Posterior cingulate gyrus (tissue), 11 donors: ENCODE data around the gene AMOTL1.
A peak's percentile ranks its signal among the peaks of the same experiment; 100 is the strongest.

Experiments used
- DNase-seq, 10 donors: peaks; one replicate each; pipeline versions ENCODE4 v3.0.0 to v3.0.0-alpha.2; 2020 to 2021; ENCODE audit warnings: mixed read lengths in 3 of 10
- intact Hi-C: fragments of 100-400 bp; cut with DNase I; formaldehyde crosslinking; loops from one replicate; pipeline ENCODE4 v1.15.1; 2023

AMOTL1 gene

GRCh38 chr11:94768602-94769541 lies 716 bp downstream of the AMOTL1 start:
- intact Hi-C loops, result no loop called here
- DNase-seq, result peak in 6 of 10 donors; percentile 10 to 87 (median 52)

DNA sequence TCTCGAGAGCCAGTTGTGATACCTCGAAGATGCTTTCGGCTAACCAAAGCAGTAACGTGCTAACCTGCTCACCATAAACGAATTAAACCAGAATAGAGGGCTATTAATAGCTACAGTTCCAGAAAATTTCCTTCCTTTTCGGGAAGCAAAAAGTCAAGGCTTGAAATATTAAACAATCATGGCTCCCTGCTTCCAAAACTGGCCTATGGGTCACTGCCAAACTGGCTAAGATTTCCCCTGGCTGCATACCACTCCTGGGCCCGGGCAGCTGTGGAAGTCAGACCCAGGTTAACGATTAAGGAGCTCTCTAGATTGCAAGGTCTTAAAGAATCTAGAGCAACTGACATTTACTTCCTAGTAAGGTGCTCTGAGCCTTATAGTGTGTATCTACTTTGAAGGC lies 1.7 kb downstream of the AMOTL1 start:
- intact Hi-C loops, result no loop called here

DNA sequence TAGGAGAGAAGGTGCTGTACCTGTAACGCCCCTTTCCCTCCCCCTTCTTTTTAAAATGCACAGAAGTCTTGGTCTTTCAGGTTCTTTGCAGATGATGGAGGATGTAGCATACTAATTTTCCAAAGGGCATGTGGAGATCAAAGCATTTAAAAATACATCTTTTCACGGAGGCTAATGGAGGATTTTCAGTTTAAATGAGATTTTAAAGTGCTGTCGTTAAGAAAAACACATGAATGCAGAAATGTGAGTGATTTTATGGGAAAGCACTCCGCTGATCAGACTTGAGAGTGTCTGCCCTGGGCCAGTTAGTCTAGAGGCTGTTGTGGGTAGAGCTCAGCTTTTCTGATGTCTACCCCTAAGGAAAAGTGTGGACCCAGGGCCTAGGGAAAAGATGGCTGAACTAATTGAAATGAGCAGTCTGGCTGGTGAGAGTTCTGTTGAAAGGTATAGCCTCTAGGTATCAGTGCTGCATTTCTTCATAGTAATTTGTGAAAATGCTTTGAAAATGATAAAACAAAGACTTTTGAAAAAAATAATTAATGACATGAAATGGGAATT lies 2.5 kb downstream of the AMOTL1 start:
- DNase-seq, result no peak
- intact Hi-C loops, result no loop called here

More for the DNA sequence above, 1.7 kb downstream of the AMOTL1 start:
- DNase-seq, result no peak

DNA sequence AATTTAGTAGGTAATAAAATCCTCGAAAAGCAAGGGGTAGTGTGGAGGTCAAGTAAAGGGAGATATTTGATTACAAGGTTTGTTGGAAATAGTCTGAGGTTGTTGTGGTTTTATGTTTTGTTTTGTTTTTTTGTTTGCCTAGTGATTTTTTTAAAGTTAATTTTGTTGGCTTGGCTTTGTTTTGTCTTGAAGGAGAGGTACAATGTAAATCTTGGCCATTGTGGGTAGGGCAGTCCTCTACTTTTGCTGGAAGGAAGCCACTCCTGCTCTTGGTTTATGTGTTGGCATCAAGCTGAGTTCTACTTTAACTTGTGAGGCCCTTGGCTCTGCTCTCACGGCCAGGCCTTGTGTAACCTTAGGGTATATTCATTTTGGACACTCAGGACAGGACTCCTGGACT lies 3.2 kb downstream of the AMOTL1 start:
- intact Hi-C loops, result no loop called here
- DNase-seq, result no peak

- no peak for DNase-seq
- intact Hi-C loops, result no loop called here
Measured at GRCh38 chr11:94771951-94772350, 3.8 kb downstream of the AMOTL1 start.

DNA sequence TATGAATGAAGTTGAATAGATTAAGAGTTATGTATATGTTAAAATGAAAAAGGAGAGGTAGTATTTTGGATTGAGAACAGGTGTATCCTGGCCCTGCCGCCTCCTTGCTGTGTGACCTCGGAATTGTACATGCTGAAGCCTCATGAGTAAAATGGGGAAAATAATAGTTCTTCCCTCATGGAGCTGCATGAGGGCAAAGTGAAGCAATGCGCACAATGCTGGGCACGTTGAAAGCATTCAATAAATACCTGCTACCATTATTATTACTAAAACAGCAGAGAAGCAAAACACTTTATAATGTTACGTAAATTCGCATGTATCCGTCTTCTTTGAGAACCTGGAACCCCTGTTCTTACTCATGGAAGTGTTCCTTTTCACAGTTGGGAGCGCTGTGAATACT lies 5.7 kb downstream of the AMOTL1 start:
- intact Hi-C loops, result no loop called here
- no peak for DNase-seq

DNA sequence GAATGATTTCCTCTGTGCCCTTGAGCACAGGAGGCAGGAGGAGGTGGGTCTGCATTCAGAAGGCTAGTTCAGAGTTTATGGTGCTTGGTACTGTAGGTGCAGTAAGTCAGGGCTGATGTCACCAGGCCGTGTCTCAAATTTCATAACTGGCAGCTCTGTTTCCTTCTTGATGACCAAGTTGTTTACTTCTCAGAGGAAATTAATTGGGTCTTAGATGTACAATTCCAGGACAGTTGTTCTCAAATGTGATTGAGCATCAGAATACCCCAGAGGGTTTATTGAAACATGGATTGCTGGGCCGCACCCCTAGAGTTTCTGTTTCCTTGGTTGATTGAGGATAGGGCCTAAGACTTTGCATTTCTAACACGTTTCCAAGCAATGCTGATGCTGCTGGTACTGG lies 6.2 kb downstream of the AMOTL1 start:
- DNase-seq, result no peak
- intact Hi-C loops, result no loop called here

DNA sequence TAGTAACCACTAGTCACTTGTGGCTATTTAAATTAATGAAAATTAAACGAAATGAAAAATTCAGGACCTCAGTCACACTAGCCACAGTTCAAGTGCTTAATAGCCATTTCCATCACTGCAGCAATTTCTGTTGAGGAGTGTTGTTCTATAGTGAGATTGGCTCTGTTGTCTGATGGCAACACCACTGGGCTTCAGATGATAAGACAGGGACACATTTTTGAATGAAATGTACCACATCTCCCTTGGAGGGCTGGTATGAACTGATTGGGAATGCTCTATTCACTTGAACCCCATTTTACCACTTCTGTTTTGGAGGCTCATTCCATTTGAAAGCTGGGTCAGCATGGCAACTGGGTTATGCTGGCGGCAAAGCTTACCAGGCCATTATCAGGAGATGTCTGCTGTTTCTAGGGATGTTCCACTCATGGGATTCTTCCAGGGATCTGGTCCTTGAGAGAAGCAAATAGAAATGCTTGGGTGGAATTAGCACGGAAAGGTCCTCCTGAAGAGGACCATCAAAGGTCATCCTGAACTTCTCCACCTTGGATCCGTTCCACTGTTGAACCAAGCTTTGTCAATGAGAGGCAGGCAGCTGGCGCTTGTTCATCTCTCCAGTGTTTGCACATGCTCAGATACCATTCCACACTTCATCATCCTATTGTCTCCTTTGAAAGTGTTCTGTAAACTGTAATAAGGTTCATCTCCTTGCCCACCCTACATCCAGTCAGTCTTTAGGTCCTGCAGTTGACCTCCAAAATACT lies 7.6 kb downstream of the AMOTL1 start:
- intact Hi-C loops, result no loop called here
- no peak for DNase-seq

GRCh38 chr11:94776351-94777321 lies 8.5 kb downstream of the AMOTL1 start:
- DNase-seq, result no peak
- intact Hi-C loops, result no loop called here

- DNase-seq, result no peak
- intact Hi-C loops, result loop anchor here (10.0 kb wide), 1 partner anchor 114 kb away; no protein-coding TSS in a partner anchor
Measured at GRCh38 chr11:94780432-94780831, 12.3 kb downstream of the AMOTL1 start.

DNA sequence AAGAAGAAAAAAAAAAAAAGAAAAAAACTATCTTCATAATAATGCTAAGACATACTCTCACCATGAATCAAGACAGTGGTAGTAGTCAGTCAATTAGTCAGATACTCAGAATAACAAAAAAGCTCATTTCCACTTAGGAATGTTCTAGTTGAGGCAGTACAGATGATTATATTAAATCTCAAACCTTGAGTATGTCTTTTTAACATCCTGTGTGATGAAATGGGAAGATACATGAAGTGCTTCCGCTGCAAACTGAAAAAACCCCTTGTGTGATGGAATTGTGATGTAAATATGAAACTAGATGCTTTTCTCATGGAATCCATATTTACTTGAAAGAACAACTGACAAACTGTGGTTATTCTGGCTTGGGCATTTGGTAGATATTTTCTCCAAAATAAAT lies 13.7 kb downstream of the AMOTL1 start:
- no peak for DNase-seq
- intact Hi-C loops, result loop anchor here (10.0 kb wide), 1 partner anchor 113 kb away; no protein-coding TSS in a partner anchor

DNA sequence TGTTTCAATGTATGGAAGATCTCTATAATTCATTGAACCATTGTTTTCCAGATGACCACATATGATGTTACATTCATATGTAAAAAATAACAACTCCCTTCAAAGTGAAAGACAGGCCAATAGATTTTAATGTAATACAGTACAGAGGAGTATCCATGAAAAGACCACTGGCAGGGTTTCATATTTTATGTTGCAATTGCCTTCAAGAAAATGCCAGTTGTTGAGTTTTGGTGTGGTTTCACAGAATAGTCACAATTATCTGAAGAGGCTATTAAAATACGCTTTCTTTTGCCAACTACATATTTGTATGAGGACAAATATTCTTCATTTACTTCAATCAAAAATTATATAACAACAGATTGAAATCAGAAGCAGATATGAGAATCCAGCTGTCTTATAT lies 14.3 kb downstream of the AMOTL1 start:
- intact Hi-C loops, result loop anchor here (10.0 kb wide), 1 partner anchor 112 kb away; no protein-coding TSS in a partner anchor
- no peak for DNase-seq

- intact Hi-C loops, result loop anchor here (10.0 kb wide), 1 partner anchor 110 kb away; no protein-coding TSS in a partner anchor
- no peak for DNase-seq
Measured at GRCh38 chr11:94784884-94785283, 16.7 kb downstream of the AMOTL1 start.

DNA sequence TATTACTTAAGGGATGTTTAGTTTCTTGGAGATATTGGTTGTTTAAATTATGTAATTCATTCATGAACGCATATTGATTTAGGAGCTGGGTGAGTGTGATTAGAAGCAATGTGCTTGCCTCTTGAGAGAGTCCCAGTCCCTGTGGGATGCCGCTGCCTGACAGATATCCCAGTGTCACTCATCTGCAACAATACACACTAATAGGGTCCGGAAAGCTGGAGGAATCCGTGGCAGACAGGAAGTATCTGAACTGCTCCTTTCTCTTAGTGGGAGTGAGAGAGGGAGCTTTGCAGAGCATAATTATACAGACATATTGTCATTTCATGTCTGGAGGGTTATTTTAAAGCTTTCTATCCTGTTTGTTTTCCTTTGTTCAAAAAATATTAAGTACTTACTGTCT lies 17.4 kb downstream of the AMOTL1 start:
- no peak for DNase-seq
- intact Hi-C loops, result loop anchor here (10.0 kb wide), 1 partner anchor 109 kb away; no protein-coding TSS in a partner anchor

DNA sequence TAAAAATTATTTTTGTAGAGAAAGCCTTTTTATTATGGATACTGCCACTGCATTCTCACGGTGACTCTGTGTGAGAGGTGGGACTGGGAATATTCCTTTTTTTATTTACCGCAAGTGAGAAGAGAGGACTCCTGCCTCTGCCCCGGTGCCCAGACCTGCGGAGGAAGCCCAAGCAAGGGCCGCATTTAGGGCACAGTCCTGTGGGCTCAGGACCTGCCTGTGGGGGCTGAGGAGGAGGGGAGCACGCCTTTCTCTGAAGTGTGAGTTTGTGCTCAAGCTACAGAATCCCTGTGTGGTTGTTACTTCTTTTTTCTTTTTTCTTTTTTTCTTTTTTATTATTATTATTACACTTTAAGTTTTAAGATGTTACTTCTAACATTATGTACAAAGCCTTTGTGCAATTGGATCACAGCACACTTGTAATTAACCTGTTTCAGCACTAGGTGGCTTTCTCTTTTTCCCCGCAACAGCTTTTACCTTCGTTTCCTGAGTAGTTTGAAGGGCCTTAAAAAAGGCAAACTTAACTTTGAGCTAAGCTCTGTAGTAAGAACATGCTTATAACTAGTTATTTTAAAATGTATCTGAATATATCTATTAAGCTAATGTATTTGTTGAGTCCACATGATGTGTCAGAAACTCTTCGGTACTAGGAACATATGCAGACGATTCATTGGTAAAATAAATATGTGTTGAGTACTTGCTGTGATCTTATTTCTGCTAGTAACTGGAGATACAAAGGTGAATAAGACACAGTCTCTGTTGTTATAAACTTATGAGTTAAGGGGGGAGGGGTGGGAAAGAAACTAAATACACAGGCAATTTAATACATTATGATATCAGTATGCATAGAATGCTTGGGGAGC lies 18.3 kb downstream of the AMOTL1 start:
- DNase-seq, result peak in 1 of 10 donors; percentile 72
- intact Hi-C loops, result loop anchor here (10.0 kb wide), 1 partner anchor 108 kb away; no protein-coding TSS in a partner anchor

DNA sequence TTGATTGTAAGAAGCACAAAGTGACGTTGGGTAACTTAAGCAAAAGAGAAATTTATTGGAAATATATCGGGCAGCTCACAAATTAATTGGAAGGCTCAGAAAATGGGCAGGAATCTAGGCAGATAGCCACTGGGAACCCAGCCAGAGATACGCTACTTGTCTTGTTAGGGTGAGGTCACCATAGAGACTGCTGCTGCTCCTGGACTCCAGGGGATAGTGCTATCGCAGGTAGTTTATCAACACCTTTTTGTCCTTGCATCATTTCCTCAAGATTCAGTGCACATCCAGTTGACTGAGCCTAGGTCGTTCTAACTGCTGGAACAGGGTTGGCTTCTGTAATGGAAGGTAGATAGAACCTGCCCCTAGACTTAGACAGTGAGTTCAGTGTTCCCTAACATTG lies 19.6 kb downstream of the AMOTL1 start:
- intact Hi-C loops, result loop anchor here (10.0 kb wide), 1 partner anchor 107 kb away; no protein-coding TSS in a partner anchor
- no peak for DNase-seq

DNA sequence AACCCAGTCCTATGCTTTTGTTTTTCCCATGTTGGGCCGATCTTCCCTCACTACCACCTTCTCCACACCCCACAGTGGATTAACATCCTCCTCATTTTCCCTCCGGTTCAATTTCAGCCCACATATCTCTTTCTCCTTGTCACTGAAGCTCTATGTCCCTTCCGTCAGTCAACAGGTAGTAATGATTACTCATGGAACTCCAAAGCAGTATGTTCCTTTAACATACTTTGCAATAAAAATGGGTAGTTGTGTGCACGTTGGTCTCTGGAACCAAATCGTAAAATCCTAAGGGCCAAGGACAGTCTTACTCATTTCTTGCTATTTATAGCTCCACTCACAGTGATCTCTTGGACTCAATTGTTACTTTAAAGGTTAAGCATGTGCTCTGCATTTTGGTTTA lies 20.2 kb downstream of the AMOTL1 start:
- intact Hi-C loops, result loop anchor here (10.0 kb wide), 1 partner anchor 106 kb away; no protein-coding TSS in a partner anchor
- no peak for DNase-seq

DNA sequence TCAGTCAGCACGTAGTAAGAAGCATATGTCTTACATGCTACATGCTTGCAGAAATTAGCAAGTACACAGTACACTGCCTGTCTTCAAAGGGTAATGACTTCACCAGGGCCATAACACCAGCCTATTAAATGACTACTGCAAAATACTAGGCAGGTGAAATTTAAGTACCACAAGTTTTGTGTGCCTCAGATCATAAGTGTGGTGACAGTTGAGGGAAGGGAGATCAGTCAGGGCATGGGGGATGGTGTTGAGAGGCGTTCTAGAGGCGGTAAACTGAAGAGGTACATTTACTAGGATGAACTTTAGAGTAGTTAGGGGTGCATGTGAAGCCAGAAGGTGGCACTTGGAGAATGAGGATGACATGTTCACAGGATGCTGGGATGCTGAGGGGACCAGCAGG lies 22.0 kb downstream of the AMOTL1 start:
- intact Hi-C loops, result no loop called here
- DNase-seq, result no peak
